Pulmonary artery endothelial cell (primary cell): Measurements from ENCODE around the gene LHCGR. TPM values are rescaled to one million over a fixed set of nuclear protein-coding genes. Genes with fewer than 3 reads are reported as not detected.
"Not testable (repeated sequence)": the region's sequence is repeated elsewhere in the genome, so short reads cannot be mapped to it uniquely, and the experiment has no call there.

Experiments used
- DNase-seq: peaks from one replicate; pipeline ENCODE4 v3.0.0-alpha.2; 2011; ENCODE audit warnings: low read depth, low spot score
- total RNA-seq: library from RNA; depleted of rRNA; stranded (reverse); fragments of >200 nt; gene quantifications from 2 replicates; pipeline ENCODE4 v1.2.3, GENCODE V29; 2014

The LHCGR gene
- total RNA-seq, 1 donor from 2014 or later: not detected

DNA sequence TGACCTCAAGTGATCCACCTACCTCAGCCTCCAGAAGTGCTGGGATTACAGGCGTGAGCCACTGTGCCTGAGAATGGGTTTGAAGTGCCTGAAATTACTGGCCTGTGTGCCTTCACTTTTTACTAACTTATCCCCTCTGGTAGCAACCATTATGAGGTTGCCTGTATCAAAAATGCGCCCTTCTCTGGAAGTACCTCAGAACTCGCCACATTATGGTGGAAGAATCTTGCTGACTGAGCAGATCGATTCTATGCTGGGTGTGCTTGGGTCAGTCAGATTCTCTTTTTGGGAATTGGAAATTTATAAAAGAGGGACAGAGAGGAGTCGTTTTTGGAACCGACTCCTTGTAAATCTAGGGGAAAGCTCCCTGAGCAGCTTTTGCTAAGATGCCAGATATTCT lies 8.2 kb downstream of the LHCGR start:
- DNase-seq: no peak

DNA sequence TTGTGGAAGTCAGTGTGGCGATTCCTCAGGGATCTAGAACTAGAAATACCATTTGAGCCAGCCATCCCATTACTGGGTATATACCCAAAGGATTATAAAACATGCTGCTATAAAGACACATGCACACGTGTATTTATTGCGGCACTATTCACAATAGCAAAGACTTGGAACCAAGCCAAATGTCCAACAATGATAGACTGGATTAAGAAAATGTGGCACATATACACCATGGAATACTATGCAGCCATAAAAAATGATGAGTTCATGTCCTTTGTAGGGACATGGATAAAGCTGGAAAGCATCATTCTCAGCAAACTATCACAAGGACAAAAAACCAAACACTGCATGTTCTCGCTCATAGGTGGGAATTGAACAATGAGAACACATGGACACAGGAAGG lies 16.3 kb downstream of the LHCGR start:
- DNase-seq: not testable (repeated sequence)

GRCh38 chr2:48738806-48739205 lies 16.7 kb downstream of the LHCGR start:
- DNase-seq: no peak

DNA sequence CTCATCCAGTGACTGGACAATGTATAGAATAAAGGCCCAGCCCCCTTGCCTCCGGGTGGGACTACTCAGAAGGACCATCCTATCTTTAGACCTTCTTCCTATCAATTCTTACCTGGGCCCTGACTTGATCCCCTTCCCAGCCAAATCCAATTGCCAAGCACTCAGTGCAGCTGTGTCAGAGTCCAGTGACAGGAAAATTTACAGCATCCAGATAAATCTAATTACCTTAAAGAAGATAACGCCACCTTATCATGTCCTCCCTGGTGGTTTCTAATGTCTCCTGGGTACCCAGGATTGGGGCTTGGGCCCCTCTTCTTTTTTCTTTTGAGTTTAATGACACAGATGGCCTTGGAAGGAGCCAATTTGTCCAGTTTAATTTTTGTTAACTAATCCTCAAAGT lies 19.3 kb downstream of the LHCGR start:
- DNase-seq: no peak

DNA sequence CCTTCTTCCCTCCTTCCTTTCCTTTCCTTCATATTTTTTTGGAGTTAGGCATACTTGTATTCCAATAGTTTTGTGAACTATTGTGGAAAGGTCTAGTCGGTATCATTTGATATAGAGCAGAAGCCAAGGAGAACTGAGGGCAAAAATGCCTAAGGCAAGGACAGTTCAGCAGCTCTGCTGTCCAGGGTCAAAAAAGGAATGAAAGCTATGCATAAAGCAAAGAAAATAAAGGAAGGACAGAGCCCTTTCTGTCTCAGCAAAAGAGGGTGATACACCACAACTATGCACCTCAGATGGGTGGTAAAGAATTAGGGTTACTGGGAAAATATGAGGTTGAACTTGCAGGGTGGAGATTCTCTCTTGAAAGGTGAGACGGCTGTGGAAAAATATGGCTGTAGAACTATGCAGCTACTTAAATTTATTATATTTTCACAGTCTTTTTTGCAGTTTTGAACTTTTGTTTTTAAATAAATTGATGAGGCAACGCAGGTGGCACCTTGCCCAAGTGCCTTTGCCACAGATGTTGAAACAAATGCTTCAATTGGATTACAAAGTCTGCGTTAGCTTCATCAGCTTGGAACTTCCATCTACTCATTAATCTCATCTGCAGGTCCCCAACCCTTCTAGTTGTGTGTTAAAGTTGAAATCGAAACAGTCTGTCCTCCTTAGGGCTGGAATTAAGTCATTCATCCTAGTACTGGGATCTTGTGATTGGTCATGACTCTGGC lies 20.8 kb downstream of the LHCGR start:
- no peak for DNase-seq

GRCh38 chr2:48733067-48733503 lies 22.4 kb downstream of the LHCGR start:
- DNase-seq: no peak

DNA sequence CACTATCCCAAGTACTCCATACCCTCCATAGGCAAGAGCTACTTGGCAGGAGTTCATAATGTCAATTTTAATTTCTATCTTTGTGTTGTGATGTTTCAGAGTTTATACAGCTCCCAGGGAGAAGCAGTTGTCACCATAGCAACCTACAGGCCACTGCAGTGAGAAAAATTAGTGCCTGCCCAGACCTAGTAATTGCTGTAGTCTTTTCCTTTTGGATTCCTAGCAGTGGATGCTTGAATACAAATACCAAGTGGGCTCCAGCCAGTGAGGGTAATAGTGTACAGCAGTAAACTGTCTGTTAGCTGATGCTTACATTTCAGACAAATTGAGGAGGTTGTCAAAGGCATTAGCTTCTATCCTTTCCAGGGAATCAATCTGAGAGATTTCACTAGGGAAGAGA lies 26.7 kb downstream of the LHCGR start:
- no peak for DNase-seq

DNA sequence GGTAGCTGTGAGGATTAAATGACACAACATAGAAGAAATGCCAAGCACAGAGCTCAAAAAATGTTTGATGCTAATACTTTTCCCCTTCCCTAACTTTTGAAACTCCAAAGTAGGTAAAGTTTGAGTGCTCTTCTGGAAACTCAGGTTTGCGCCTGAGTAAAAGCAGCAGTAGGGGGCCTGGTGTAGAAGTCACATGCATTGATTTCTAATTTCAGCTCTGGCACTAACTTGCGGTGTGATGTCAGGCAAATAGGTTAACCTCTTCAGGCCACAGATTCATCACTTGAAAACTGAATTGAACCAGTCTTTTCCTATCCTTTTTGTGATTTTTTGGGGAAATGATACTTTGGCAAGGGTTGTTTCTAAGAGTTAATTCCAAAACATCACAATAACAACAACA lies 27.2 kb downstream of the LHCGR start:
- DNase-seq: no peak

DNA sequence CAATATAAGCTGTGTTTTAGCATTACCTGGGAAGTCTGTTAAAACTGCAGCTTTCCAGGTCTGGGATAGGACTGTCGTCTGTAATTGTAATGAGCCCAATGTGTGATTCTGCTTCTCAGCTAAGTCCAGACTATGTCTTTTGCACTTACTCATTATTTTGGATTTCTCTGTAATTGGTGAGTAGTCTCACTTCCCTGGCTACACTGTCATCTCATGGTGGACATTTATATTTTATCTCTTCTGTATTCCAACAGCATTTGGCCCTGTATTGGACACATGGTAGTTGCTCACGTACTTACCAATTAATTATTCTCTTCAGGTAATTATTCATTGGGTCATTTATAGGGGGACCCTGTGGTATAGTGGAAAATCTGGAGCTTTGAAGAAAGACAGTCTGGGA lies 28.0 kb downstream of the LHCGR start:
- DNase-seq: no peak

- DNase-seq: no peak
Measured at GRCh38 chr2:48725696-48726494, 29.6 kb downstream of the LHCGR start.

GRCh38 chr2:48724278-48724677 lies 31.2 kb downstream of the LHCGR start:
- no peak for DNase-seq

- no peak for DNase-seq
Measured at GRCh38 chr2:48723129-48723528, 32.4 kb downstream of the LHCGR start.

DNA sequence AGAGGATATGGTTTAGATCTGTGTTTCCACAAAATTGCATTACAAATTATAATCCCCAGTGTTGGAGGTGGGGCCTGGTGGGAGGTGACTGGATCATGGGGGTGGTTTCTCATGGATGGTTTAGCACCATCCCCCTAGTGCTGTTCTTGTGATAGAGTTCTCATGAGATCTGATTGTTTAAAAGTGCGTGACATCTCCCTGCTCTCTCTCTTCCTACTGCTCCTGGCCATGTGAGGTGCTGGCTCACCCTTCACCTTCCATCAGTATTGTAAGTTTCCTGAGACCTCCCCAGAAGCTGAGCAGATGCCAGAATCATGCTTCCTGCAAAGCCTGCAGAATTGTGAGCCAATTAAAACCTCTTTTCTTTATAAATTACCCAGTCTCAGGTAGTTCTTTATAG lies 33.1 kb downstream of the LHCGR start:
- no peak for DNase-seq

GRCh38 chr2:48721158-48721557 lies 34.4 kb downstream of the LHCGR start:
- no peak for DNase-seq

- no peak for DNase-seq
Measured at GRCh38 chr2:48719480-48720177, 35.9 kb downstream of the LHCGR start.

- DNase-seq: no peak
Measured at GRCh38 chr2:48717846-48718245, 37.7 kb downstream of the LHCGR start.

DNA sequence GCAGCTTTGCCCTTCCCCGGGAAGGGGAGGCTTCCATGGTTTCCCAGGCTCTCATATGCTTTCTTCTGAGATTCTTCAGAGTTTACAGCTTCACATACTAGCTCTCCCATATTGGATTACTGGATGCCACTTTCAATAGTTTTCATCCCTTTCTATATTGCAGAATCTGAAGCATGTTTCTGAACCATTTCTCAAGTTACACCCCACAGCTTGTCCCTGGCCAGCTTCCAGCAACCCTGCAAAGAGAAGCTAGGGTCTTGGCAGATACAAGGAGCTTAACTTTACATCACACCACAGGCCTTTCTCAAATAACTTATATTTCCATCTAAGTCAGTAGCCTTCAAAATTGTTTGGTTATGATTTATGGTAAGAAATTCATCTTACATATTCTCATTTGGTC lies 39.6 kb downstream of the LHCGR start:
- no peak for DNase-seq

- DNase-seq: no peak
Measured at GRCh38 chr2:48715042-48715899, 40.3 kb downstream of the LHCGR start.

- no peak for DNase-seq
Measured at GRCh38 chr2:48714245-48714644, 41.3 kb downstream of the LHCGR start.

DNA sequence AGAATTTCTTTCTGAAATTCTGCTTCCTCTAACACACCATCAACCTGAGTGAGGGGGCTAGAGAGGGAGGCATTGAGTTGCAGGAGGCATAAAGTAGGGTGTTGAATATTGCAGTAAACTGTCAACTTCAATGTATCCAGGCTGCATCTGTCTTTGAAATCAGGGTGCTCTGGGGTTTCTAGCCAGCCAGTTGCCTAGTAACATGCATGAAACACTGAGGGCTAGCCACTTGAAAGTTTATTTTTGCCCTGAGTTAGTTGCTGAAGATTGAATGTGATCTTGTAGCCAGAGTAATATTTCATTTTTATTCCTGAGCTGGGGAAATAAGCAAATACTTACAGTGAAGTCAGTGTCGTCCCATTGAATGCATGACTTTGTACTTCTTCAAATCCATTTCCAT lies 41.9 kb downstream of the LHCGR start:
- DNase-seq: no peak

- no peak for DNase-seq
Measured at GRCh38 chr2:48712151-48712550, 43.4 kb downstream of the LHCGR start.
